ENCODE results near the gene CCDC92. TPM values are rescaled to one million over a fixed set of nuclear protein-coding genes. Genes with fewer than 3 reads are reported as not detected.

Gene CCDC92
- total and polyA plus RNA-seq, 2 of the 8 experiments (the other 6 are each of a cell fraction or from before 2014, with no cell fraction given) = 0.43 to 0.51 TPM

- TF ChIP-seq CHD7 (IDR thresholded peaks at IDR 0.05; ENCODE audit: insufficient replicate concordance, low read length) = no peak
- no peak for TF ChIP-seq BCL11A (IDR thresholded peaks at IDR 0.05; ENCODE audit: low read depth in 2 of 2, low read length in 2 of 2)
- no peak for TF ChIP-seq SP2 (IDR thresholded peaks at IDR 0.05; ENCODE audit: low read length)
- TF ChIP-seq FOSL1 (IDR thresholded peaks at IDR 0.05; ENCODE audit: insufficient read depth, low read depth, low read length) = no peak
- no peak for TF ChIP-seq HDAC6 (IDR thresholded peaks at IDR 0.05; ENCODE audit: low read depth, low read length)
- no peak for TF ChIP-seq CEBPB (IDR thresholded peaks at IDR 0.05; ENCODE audit: low read depth, low read length)
- TF ChIP-seq RFX5 (IDR thresholded peaks at IDR 0.05; ENCODE audit: borderline replicate concordance, low read depth, low read length) = no peak
- no peak for TF ChIP-seq TAF7 (optimal IDR thresholded peaks at IDR 0.05; ENCODE audit: borderline replicate concordance, low read depth, low read length)
- TF ChIP-seq JUND (IDR thresholded peaks at IDR 0.05; ENCODE audit: low read length) = no peak
- no peak for TF ChIP-seq TEAD4 (IDR thresholded peaks at IDR 0.05; ENCODE audit: low read depth, low read length)
Observed at GRCh38 chr12:124008595-124008994, 36.0 kb upstream of the CCDC92 start (continued).
